GM18508 (cell line): Measurements from ENCODE around the gene GPD2.
A peak's percentile ranks its signal among the peaks of the same experiment; 100 is the strongest.
"Not testable (repeated sequence)": the region's sequence is repeated elsewhere in the genome, so short reads cannot be mapped to it uniquely, and the experiment has no call there.

Experiments used
- ATAC-seq: cut with Tn5 transposase; IDR thresholded peaks from one replicate; pipeline ENCODE4 v1.9.1; 2021; ENCODE audit warnings: moderate number of reproducible peaks; ENCODE audit not compliant: insufficient read depth, unreplicated experiment

GPD2 gene

GRCh38 chr2:156517419-156517818 is 81.2 kb downstream of the GPD2 start:
- ATAC-seq = no peak

DNA sequence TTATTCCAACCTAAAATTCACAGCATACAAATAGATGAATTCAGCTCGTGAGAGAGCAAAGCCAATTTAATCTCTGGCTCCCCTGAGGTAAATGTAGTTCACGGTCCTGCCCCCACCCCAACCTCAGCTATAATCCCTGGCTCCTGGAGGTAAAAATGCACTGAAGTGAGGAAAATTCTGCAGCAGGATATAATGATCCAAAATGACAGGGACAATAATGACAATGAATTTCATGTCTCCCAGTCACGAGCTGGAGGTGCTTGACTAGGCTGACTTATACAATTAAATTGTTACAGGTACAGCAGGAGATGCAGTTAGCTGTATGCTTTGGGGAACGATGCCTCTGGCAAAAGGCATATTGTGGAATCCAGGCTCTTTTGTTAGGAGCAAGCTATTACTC is 82.0 kb downstream of the GPD2 start:
- ATAC-seq = no peak

DNA sequence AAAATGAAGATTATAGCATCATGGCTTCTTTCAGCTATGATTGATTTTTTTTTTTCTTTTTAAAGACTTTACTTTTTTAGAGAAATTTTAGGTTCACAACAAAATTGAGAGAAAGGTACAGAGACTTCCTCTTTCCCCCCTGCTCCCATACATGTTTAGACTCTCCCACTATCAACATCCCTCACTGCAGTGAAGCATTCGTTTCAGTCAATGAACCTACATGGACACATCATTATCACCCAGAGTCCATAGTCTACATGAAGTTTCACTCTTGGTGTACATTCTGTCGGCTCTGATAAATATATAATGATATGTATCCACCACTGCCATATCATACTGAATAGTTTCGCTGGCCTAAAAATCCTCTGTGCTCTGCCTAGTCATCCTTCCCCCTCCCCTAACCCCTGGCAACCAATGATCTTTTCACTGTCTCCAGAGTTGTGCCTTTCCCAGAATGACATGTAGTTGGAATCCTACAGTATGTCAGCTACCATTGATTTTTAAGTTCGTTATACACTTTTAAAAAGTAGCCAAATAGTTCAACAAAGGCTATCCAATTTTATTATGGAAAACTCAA is 86.8 kb downstream of the GPD2 start:
- no peak for ATAC-seq

GRCh38 chr2:156526950-156527636 is 90.9 kb downstream of the GPD2 start:
- peak; percentile 97 for ATAC-seq

DNA sequence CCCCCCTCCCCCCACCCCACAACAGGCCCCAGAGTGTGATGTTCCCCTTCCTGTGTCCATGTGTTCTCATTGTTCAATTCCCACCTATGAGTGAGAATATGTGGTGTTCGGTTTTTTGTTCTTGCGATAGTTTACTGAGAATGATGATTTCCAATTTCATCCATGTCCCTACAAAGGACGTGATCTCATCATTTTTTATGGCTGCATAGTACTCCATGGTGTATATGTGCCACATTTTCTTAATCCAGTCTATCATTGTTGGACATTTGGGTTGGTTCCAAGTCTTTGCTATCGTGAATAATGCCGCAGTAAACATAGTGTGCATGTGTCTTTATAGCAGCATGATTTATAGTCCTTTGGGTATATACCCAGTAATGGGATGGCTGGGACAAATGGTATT is 92.4 kb downstream of the GPD2 start:
- not testable (repeated sequence) for ATAC-seq

GRCh38 chr2:156532989-156533388 is 96.8 kb downstream of the GPD2 start:
- ATAC-seq = peak; percentile 55

- no peak for ATAC-seq
Measured at GRCh38 chr2:156536534-156536933, 100.4 kb downstream of the GPD2 start.

- ATAC-seq = no peak
Measured at GRCh38 chr2:156537141-156537540, 101.0 kb downstream of the GPD2 start.

DNA sequence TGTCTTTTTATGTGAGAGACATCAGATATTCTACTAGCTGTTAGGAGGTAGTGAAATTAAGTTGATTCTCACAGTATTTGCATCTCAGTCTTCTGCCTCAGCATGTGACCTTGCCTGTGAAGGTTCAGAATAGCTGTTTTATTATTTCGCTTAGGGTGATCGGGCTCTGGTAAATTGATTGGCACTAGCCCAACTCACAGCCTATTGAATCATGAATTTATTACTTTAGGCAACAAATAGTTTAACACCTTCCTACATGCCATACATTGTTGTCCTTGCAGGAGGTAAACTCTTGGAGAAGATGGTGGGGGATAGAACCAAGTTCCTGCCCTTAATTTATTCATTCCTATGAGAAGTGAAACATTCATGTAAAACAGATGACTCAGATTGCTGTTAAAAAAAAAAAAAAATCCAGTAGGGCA is 101.9 kb downstream of the GPD2 start:
- ATAC-seq = peak; percentile 66

DNA sequence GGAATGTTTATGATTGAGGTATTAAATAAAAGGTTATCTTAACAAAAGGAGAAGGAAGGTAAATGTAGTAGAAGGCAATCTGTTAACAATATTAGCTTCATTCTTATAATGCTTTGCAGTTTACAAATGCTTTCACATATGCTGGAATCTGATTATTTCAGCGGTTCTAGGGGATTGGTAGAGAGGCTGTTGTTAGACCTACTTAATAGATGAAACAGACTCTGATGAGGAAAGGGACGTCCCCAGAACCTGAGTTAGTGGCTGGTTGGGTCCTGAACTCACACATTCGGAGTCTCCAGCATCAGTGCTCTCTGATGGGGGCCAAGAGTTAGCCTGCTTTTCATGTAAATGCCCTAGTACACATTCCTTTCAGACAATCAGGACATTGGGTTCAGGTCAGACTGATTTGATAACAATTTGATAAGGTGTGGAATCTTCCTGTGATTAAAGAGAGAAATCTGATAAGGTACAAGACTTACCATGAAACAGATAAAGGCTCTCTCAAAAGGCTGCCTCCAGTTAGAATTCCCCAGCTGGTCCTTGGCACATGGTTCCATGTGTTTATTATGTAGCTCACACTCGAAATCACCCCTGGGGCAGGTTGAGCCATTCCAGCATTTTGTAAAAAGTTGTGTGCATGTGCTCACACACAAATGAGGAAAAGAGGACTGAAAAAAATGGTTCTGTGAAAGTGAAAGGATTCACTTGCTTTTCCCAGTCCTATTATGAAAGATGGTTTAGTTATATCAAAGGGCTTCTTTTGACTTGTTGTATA is 103.1 kb downstream of the GPD2 start:
- ATAC-seq = no peak

GRCh38 chr2:156540706-156541105 is 104.5 kb downstream of the GPD2 start:
- ATAC-seq = no peak

DNA sequence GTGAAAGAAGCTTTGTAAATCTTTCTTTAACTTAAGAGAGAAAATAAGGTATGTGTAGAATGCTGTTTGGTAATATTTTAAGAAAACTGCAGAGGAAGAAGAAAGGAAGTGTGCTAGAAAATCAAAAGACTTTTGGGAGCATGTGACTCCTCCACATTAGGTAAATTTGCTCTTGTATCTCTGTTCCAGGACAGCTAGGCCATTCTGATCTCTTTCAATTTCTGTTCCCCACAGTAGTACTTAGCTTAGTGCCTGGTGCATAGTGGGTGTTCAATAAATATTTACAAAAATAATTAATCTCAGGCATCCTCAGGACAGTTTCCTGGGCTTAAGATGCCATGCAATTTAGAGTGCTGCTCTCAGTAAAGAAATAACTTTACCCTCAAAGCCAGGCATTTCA is 105.0 kb downstream of the GPD2 start:
- ATAC-seq = no peak

DNA sequence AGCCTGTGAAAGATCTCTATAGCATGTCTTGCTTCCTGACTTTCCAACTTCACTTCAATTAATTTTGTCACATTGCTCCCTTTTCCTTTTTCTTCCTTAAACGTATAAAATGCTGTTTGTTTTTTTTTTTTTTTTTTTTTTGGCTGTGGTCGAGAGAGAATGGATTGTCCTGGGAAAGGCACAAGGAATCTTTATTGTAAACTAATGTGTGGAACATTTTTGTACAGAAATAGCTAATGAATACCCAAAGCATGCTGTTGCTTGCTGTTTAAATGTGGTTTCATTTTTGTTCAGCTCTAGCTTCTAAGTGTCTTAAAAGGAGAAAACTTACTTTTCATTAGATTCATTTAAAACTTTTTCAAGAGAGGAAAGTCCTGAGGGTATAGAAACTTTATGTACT is 105.5 kb downstream of the GPD2 start:
- no peak for ATAC-seq

DNA sequence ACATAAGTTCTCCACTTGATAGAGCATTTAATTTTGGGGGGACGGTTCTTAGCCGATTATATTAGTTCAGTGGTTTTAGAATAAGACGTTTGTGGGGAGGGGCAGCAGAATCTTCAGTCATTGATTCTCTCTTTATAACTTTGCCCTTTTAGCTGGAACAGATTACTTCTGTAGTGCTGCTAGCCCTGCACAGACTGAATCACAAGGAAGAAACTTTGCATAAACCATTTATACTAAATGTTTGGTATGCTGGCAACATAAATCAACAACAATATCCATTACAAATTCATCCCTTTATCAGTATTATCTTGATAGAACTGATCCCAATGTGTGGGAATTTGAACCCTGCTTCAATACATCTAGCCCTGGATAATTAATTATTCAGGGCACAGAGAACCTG is 112.2 kb downstream of the GPD2 start:
- no peak for ATAC-seq

GRCh38 chr2:156553714-156554442 is 117.7 kb downstream of the GPD2 start:
- no peak for ATAC-seq

DNA sequence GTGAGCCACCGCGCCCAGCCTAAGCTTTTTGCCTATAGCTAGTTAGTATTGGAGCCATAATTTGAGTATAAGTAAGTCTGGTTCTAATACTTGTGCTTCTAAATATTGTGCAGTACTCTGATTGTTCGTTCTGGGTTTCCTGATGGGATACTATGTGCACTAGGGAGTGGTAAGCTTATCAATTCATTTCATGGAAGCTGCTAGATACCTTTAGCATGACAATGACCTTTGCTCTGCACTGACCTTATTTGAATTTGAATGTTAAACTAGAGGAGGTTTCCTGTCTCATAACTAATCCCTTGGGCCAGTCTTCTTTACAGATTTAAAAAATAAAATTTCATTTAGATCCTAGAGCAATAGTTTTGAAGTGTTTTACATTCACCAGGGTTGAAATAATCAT is 125.1 kb downstream of the GPD2 start:
- no peak for ATAC-seq

DNA sequence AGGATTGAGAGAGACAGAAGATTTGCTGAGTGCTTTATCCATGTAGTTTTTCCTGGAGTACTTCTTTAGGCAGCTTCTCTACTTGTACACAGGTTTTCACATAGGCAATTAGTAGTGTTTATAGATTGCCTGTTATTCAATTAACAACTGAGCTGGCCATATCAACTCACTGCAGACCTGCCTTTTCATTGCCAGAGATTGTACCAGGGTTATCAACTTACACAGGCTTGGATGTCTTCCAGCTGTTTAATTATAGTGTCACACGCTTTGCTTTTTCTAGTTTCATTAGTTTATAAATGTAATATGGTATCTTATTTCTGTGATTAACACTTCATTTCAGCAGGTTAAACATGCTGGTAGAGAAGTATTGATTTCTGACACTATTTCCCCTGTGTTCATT is 125.9 kb downstream of the GPD2 start:
- no peak for ATAC-seq

DNA sequence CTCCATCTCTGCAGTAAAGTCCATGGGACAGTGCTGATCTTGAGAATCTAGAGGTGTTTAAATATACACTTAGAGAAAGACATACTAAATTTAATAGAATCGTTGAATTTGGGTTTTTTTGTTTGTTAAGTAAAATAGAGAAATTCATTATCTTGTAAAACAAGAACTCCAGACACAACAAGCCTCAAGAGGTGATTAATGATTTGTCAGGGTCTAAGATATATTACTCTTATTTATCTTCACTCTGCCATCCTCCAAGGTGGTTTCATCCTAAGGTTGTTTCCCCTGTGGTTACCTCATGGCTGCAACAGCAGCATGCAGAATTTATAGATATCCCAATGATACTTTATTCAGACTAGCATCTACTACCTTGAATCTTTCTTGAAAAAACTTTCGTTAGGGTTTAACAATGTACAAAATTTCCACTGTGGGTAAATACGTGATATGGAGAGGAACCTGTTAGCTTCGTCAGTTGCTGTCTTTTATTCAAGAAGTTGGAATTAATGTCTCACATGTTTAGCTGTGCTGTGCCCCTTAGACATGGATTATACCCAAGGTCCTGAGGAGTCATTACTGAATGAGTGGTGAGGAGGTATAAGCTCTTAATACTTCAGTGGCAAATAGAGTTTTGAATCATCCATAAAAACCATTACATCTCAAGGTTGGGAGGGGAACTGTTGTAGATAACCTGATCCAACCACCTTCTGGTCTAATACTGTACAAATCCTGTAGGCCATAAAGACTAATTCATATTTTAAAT is 128.0 kb downstream of the GPD2 start:
- ATAC-seq = no peak

DNA sequence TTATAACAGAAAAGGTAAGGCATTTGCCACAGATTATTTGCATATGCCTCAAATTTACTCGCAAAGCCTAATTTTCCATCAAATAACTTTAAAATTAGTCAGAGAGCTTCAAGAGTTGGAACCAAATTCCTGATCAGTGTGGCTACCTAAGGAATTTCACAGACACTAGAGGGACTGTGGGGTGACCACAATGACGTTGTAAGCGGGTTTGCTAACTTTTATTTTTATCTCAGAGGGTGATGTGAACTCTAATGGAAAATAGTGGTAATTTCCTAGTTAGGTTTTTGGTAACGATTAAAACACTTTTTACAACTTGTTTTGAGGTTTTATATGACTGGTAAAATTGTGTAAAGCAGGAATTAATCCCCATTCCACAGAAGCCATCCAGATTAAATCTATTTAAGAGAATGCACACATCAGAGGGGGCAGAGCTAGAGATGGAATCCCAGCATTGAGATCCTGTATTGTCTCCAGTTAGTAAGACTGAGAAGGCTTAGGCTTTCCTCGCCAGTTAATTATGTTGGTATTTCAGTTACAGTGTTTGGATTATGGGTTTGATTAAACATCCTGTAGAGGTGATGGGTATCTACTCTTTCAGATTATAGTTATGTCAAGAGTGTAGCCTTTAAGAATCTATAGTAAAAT is 129.0 kb downstream of the GPD2 start:
- no peak for ATAC-seq

- peak; percentile 61 for ATAC-seq
Measured at GRCh38 chr2:156573710-156574109, 137.5 kb downstream of the GPD2 start.
